ENCODE results near the gene FGF6.
"Not testable (repeated sequence)": the region's sequence is repeated elsewhere in the genome, so short reads cannot be mapped to it uniquely, and the experiment has no call there.

Gene FGF6

GRCh38 chr12:4412056-4412455 lies 33.6 kb downstream of the FGF6 start:
- Histone ChIP-seq H3K4me2 (no peak overlapping the region), H3K4me1 (peaks cover 24% of the 10 kb centered on the region), H3K36me3 (no peaks in the 10 kb centered on the region), H3K27ac (no peak overlapping the region), H3K27me3 (no peaks in the 10 kb centered on the region), H4K20me1 (no peaks in the 10 kb centered on the region), H3K9ac (no peak overlapping the region), H3K4me3 (no peak overlapping the region), H3K9me3 (no peaks in the 10 kb centered on the region)
- TF ChIP-seq Cebpa-rat (IDR thresholded peaks at IDR 0.05), result no peak

GRCh38 chr12:4407136-4407535 lies 38.5 kb downstream of the FGF6 start:
- H3K27me3 ChIP-seq, result no peaks in the 10 kb centered on the region

GRCh38 chr12:4404877-4405637 lies 40.6 kb downstream of the FGF6 start:
- not testable (repeated sequence) for H3K27me3 ChIP-seq, H3K27ac ChIP-seq, H3K9ac ChIP-seq

More at GRCh38 chr12:4407136-4407535, 38.5 kb downstream of the FGF6 start:
- Histone ChIP-seq H3K36me3 (no peaks in the 10 kb centered on the region), H3K4me1 (no peaks in the 10 kb centered on the region), H3K4me2 (no peak overlapping the region), H3K27ac (no peak overlapping the region), H4K20me1 (no peaks in the 10 kb centered on the region), H3K4me3 (no peak overlapping the region), H3K9ac (no peak overlapping the region), H3K9me3 (peaks cover 19% of the 10 kb centered on the region)
- no peak for TF ChIP-seq Cebpa-rat (IDR thresholded peaks at IDR 0.05)

GRCh38 chr12:4402996-4403395 lies 42.6 kb downstream of the FGF6 start:
- no peak overlapping the region for H3K27ac ChIP-seq
- H3K4me2 ChIP-seq, result no peak overlapping the region
- H3K4me1 ChIP-seq, result no peaks in the 10 kb centered on the region
- peaks cover 19% of the 10 kb centered on the region for H3K9me3 ChIP-seq
- H3K27me3 ChIP-seq, result no peaks in the 10 kb centered on the region
- H3K36me3 ChIP-seq, result no peaks in the 10 kb centered on the region
- TF ChIP-seq Cebpa-rat (IDR thresholded peaks at IDR 0.05), result no peak
- no peak overlapping the region for H3K4me3 ChIP-seq
- H4K20me1 ChIP-seq, result no peaks in the 10 kb centered on the region
- H3K9ac ChIP-seq, result no peak overlapping the region

More at GRCh38 chr12:4404877-4405637, 40.6 kb downstream of the FGF6 start:
- H3K4me3 ChIP-seq, H3K4me1 ChIP-seq, H4K20me1 ChIP-seq, H3K4me2 ChIP-seq, H3K36me3 ChIP-seq: not testable (repeated sequence)
- peaks cover 19% of the 10 kb centered on the region for H3K9me3 ChIP-seq

GRCh38 chr12:4401117-4401516 lies 44.5 kb downstream of the FGF6 start:
- H4K20me1 ChIP-seq, result no peaks in the 10 kb centered on the region
- no peaks in the 10 kb centered on the region for H3K4me1 ChIP-seq
- H3K27me3 ChIP-seq, result no peaks in the 10 kb centered on the region
- no peak overlapping the region for H3K4me3 ChIP-seq
- no peak for TF ChIP-seq Cebpa-rat (IDR thresholded peaks at IDR 0.05)
- H3K27ac ChIP-seq, result no peak overlapping the region
- H3K9me3 ChIP-seq, result peaks cover 19% of the 10 kb centered on the region
- no peak overlapping the region for H3K9ac ChIP-seq
- no peak overlapping the region for H3K4me2 ChIP-seq
- H3K36me3 ChIP-seq, result no peaks in the 10 kb centered on the region

GRCh38 chr12:4395818-4396217 lies 49.8 kb downstream of the FGF6 start:
- peaks cover 24% of the 10 kb centered on the region for H3K4me1 ChIP-seq
- H3K27me3 ChIP-seq, result no peaks in the 10 kb centered on the region
- no peaks in the 10 kb centered on the region for H3K9me3 ChIP-seq
- no peak for TF ChIP-seq Cebpa-rat (IDR thresholded peaks at IDR 0.05)
- H3K27ac ChIP-seq, result no peak overlapping the region
- no peaks in the 10 kb centered on the region for H3K36me3 ChIP-seq
- no peaks in the 10 kb centered on the region for H4K20me1 ChIP-seq
- H3K4me3 ChIP-seq, result no peak overlapping the region
- no peak overlapping the region for H3K9ac ChIP-seq
- no peak overlapping the region for H3K4me2 ChIP-seq

GRCh38 chr12:4393211-4393610 lies 52.4 kb downstream of the FGF6 start:
- H3K27ac ChIP-seq, result peak overlapping the region; percentile 84
- H3K27me3 ChIP-seq, result no peaks in the 10 kb centered on the region
- H4K20me1 ChIP-seq, result no peaks in the 10 kb centered on the region
- H3K9me3 ChIP-seq, result no peaks in the 10 kb centered on the region
- no peak for TF ChIP-seq Cebpa-rat (IDR thresholded peaks at IDR 0.05)
- H3K4me1 ChIP-seq, result peaks cover 37% of the 10 kb centered on the region
- no peaks in the 10 kb centered on the region for H3K36me3 ChIP-seq
- no peak overlapping the region for H3K4me3 ChIP-seq
- peak overlapping the region; percentile 74; the same call in 1 of the 2 replicates for H3K9ac ChIP-seq
- peak overlapping the region; percentile 89 for H3K4me2 ChIP-seq

- Histone ChIP-seq H3K36me3 (no peaks in the 10 kb centered on the region), H3K4me2 (peak overlapping the region; percentile 89), H3K27me3 (no peaks in the 10 kb centered on the region), H3K4me3 (peak overlapping the region; percentile 38; the same call in 1 of the 2 replicates), H3K9ac (peak overlapping the region; percentile 74), H3K4me1 (peaks cover 37% of the 10 kb centered on the region), H4K20me1 (no peaks in the 10 kb centered on the region), H3K9me3 (no peaks in the 10 kb centered on the region), H3K27ac (peak overlapping the region; percentile 84)
- TF ChIP-seq Cebpa-rat (IDR thresholded peaks at IDR 0.05), result no peak
Observed at GRCh38 chr12:4392223-4392742, 53.3 kb downstream of the FGF6 start.

- H3K27me3 ChIP-seq, result no peaks in the 10 kb centered on the region
- no peaks in the 10 kb centered on the region for H4K20me1 ChIP-seq
- TF ChIP-seq Cebpa-rat (IDR thresholded peaks at IDR 0.05), result no peak
- no peak overlapping the region for H3K4me3 ChIP-seq
- H3K9me3 ChIP-seq, result no peaks in the 10 kb centered on the region
- H3K36me3 ChIP-seq, result no peaks in the 10 kb centered on the region
- peaks cover 37% of the 10 kb centered on the region for H3K4me1 ChIP-seq
- H3K4me2 ChIP-seq, result no peak overlapping the region
- H3K27ac ChIP-seq, result no peak overlapping the region
- H3K9ac ChIP-seq, result no peak overlapping the region
Observed at GRCh38 chr12:4388662-4389061, 57.0 kb downstream of the FGF6 start.

- H3K9ac ChIP-seq, result no peak overlapping the region
- no peak overlapping the region for H3K4me2 ChIP-seq
- H3K27me3 ChIP-seq, result no peaks in the 10 kb centered on the region
- no peak overlapping the region for H3K27ac ChIP-seq
- no peak overlapping the region for H3K4me3 ChIP-seq
- H3K9me3 ChIP-seq, result no peaks in the 10 kb centered on the region
- H4K20me1 ChIP-seq, result no peaks in the 10 kb centered on the region
- H3K36me3 ChIP-seq, result no peaks in the 10 kb centered on the region
- no peak for TF ChIP-seq Cebpa-rat (IDR thresholded peaks at IDR 0.05)
- H3K4me1 ChIP-seq, result peaks cover 36% of the 10 kb centered on the region
Observed at GRCh38 chr12:4388032-4388431, 57.6 kb downstream of the FGF6 start.
